Upper lobe of right lung (tissue), 1 donor: Measurements from ENCODE around the gene DIDO1. TPM values are rescaled to one million over a fixed set of nuclear protein-coding genes. Genes with fewer than 3 reads are reported as not detected.

ENCODE experiments used
- ATAC-seq: fragments of 200-7000 bp; cut with Tn5 transposase; one replicate; pipeline ENCODE4 v1.9.1; 2020; ENCODE audit warnings: mild to moderate bottlenecking, moderate library complexity
- DNase-seq: peaks from one replicate; pipeline ENCODE4 v3.0.0-alpha.2; 2020
- H3K27ac ChIP-seq: fragments of 200-600 bp; one replicate; pipeline ENCODE4 v1.8.0; 2022
- H3K27me3 ChIP-seq: fragments of 200-600 bp; one replicate; pipeline ENCODE4 v1.8.0; 2022; ENCODE audit warnings: mild to moderate bottlenecking
- H3K36me3 ChIP-seq: fragments of 200-600 bp; one replicate; pipeline ENCODE4 v1.8.0; 2022
- H3K4me1 ChIP-seq: fragments of 200-600 bp; one replicate; pipeline ENCODE4 v1.8.0; 2022
- H3K4me3 ChIP-seq: fragments of 200-600 bp; one replicate; pipeline ENCODE4 v1.8.0; 2022; ENCODE audit warnings: mild to moderate bottlenecking
- H3K9me3 ChIP-seq: fragments of 200-600 bp; one replicate; pipeline ENCODE4 v1.8.0; 2022
- CTCF ChIP-seq: fragments of 200-600 bp; IDR thresholded peaks from one replicate; pipeline ENCODE4 v1.8.0; 2022; ENCODE audit warnings: antibody characterized with exemption
- intact Hi-C: fragments of 100-400 bp; cut with DNase I; formaldehyde crosslinking; loops from one replicate; pipeline ENCODE4 v1.11.0; 2022
- total RNA-seq: library from RNA; stranded (reverse); fragmentation: NEBNext Ultra II Directional; extraction: Animal tissue kit (Norgen Biotek cat#: 25700); gene quantifications from one replicate; pipeline ENCODE4 v1.2.1, GENCODE V29; 2021
- donor health status: DM: no; HTN: yes; CAD: no; lungs with severe emphysema.

The DIDO1 gene
- total RNA-seq, 1 donor from 2014 or later, result 55.5 TPM

- Histone ChIP-seq H3K36me3 (peaks cover 18% of the 10 kb centered on the region), H3K4me3 (peak overlapping the region; percentile 39), H3K27me3 (no peaks in the 10 kb centered on the region), H3K27ac (peak overlapping the region; percentile 83), H3K9me3 (no peaks in the 10 kb centered on the region), H3K4me1 (peaks cover 30% of the 10 kb centered on the region)
- intact Hi-C loops, result no loop called here
- ATAC-seq (no peak), DNase-seq (no peak)
- TF ChIP-seq CTCF, result no peak
Measured at GRCh38 chr20:62951896-62952372, 25.6 kb upstream of the DIDO1 start.

GRCh38 chr20:62951143-62951895, 25.0 kb upstream of the DIDO1 start:
- intact Hi-C loops, result no loop called here
- H3K4me3 ChIP-seq, result no peak overlapping the region
- ATAC-seq, result no peak
- no peaks in the 10 kb centered on the region for H3K9me3 ChIP-seq
- H3K4me1 ChIP-seq, result peaks cover 30% of the 10 kb centered on the region
- H3K27me3 ChIP-seq, result no peaks in the 10 kb centered on the region
- TF ChIP-seq CTCF, result no peak
- H3K27ac ChIP-seq, result no peak overlapping the region
- peaks cover 24% of the 10 kb centered on the region for H3K36me3 ChIP-seq
- no peak for DNase-seq

DNA sequence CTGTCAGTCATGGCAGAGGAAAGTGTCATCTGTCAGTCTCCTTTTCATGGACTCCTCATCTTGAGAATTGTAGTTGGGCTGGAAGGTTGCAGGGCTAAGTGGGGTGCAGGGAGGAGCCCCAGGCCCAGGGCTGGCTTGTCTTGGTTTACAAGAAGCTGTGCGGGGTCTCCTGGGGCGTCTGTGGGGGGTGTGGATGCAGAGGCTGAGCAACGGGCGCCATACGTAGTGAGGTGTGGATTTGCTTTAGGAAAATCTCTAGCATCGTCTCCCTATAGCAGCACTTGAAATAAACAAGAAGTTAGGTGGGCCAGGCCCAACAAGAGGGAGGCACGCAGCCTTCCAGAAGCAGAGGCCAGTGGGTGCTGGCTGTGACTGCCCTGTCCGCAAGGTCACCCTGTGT, 24.4 kb upstream of the DIDO1 start:
- no peak overlapping the region for H3K27ac ChIP-seq
- no peak for ATAC-seq
- intact Hi-C loops, result no loop called here
- no peak overlapping the region for H3K4me3 ChIP-seq
- no peak for DNase-seq
- H3K36me3 ChIP-seq, result peaks cover 30% of the 10 kb centered on the region
- no peak for TF ChIP-seq CTCF
- H3K4me1 ChIP-seq, result peaks cover 30% of the 10 kb centered on the region
- no peaks in the 10 kb centered on the region for H3K27me3 ChIP-seq
- H3K9me3 ChIP-seq, result no peaks in the 10 kb centered on the region

DNA sequence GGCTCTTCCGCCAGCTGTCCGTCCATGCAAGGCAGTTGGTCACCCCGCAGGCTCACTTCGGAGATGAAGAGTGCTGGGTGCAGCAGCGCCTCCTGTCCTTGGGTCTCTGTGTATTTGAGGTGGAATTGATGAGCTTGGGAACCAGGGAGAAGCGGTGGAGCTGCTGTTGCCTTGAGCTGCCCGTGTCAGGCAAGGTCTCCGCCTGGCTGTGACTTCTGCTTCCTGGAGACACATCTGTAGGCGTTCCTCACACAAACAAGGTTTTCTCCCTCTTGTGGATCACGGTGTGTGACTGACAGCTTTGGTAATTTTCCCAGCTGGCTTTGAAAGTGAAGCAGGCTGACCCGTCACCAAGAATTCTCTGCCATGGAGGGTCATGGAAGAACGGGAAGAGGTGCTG, 23.7 kb upstream of the DIDO1 start:
- Histone ChIP-seq H3K36me3 (peaks cover 38% of the 10 kb centered on the region), H3K4me3 (no peak overlapping the region), H3K9me3 (no peaks in the 10 kb centered on the region), H3K4me1 (peaks cover 30% of the 10 kb centered on the region), H3K27me3 (no peaks in the 10 kb centered on the region), H3K27ac (no peak overlapping the region)
- DNase-seq (no peak), ATAC-seq (no peak)
- intact Hi-C loops, result no loop called here
- no peak for TF ChIP-seq CTCF

DNA sequence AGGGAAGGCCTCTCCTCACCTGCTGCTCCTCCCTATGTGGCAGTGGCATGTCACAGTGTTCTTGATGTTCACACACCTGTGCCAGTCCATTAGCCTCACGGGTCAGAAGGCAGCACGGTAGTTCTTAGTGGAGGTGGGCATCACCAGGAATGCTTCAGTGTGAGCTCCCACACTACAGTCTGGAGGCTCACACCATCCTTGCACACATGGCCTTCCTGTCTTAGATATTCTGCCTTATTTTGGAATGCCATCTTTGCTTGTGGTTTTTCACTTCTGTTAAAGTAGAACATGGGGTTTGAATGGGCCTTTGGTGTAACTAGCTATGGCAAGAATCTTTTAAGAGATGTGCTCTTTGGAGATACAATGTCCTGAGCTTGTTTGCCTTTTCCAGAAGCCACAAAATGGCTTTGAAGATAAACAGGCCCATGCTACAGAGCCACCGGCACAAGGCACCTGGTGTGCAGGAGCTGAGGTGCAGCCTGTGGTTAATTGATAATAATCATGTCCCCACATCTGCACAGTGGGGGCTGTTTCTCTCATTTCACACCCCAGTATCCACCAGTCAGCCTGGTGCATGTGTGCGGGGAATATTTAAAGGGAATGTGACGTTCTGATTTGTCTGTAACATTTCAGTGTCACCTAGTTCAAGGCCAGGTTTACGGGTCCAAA, 23.0 kb upstream of the DIDO1 start:
- intact Hi-C loops, result no loop called here
- Histone ChIP-seq H3K4me1 (peaks cover 26% of the 10 kb centered on the region), H3K36me3 (peaks cover 45% of the 10 kb centered on the region), H3K27me3 (no peaks in the 10 kb centered on the region), H3K27ac (no peak overlapping the region), H3K9me3 (no peaks in the 10 kb centered on the region), H3K4me3 (no peak overlapping the region)
- no peak for TF ChIP-seq CTCF
- DNase-seq (no peak), ATAC-seq (no peak)
